OCI-LY7 (cell line): Measurements from ENCODE around the gene KRTAP4-3. TPM values are rescaled to one million over a fixed set of nuclear protein-coding genes. Genes with fewer than 3 reads are reported as not detected.

Source experiments
- BruUV-seq: library from RNA; stranded (reverse); fragments of 400-500 nt; replicated peaks from 2 replicates; lab custom pipeline; 2021; lab: Mats Ljungman, UMichigan
- CTCF ChIA-PET: fragments of 300-600 bp; sonication (Branson Sonifier 250); formaldehyde crosslinking; loops from one replicate; lab custom pipeline; 2022; ENCODE audit warnings: antibody characterized with exemption; ENCODE audit not compliant: unreplicated experiment; lab: Charles Lee
- POLR2A ChIA-PET: fragments of 300-600 bp; sonication (Branson Sonifier 250); formaldehyde crosslinking; loops from one replicate; lab custom pipeline; 2022; ENCODE audit warnings: antibody characterized with exemption; lab: Charles Lee
- DNase-seq: peaks from one replicate; pipeline ENCODE4 v3.0.0-alpha.2; 2015; ENCODE audit warnings: low spot score
- H2AFZ ChIP-seq: fragments of 200-600 bp; sonication (generic), shearing (Covaris generic); 2 replicates; pipeline ENCODE4 v1.6.1; 2014; ENCODE audit warnings: mild to moderate bottlenecking, antibody characterized with exemption, low read length, moderate library complexity
- H3K27ac ChIP-seq: fragments of 200-600 bp; sonication (generic); 2 replicates; pipeline ENCODE4 v1.5.1; 2014; ENCODE audit warnings: mixed run types, low read depth, mild to moderate bottlenecking, moderate library complexity, low read length, inconsistent platforms; ENCODE audit not compliant: poor library complexity, severe bottlenecking
- H3K36me3 ChIP-seq: fragments of 200-600 bp; sonication (generic); 2 replicates; pipeline ENCODE4 v1.6.1; 2014; ENCODE audit warnings: mild to moderate bottlenecking, antibody characterized with exemption, low read length, moderate library complexity, mixed read lengths; ENCODE audit not compliant: insufficient read depth
- H3K4me1 ChIP-seq: fragments of 200-600 bp; sonication (generic); 2 replicates; pipeline ENCODE4 v1.5.1; 2014; ENCODE audit warnings: mild to moderate bottlenecking, low read length; ENCODE audit not compliant: insufficient read depth, poor library complexity, severe bottlenecking
- H3K4me2 ChIP-seq: fragments of 200-600 bp; sonication (generic); 2 replicates; pipeline ENCODE4 v1.6.1; 2014; ENCODE audit warnings: mild to moderate bottlenecking, low read length
- H3K4me3 ChIP-seq: fragments of 200-600 bp; sonication (generic); 2 replicates; pipeline ENCODE4 v1.5.1; 2014; ENCODE audit warnings: mild to moderate bottlenecking, low read depth, low read length; ENCODE audit not compliant: poor library complexity, severe bottlenecking
- H3K79me2 ChIP-seq: fragments of 200-600 bp; sonication (generic); 2 replicates; pipeline ENCODE4 v1.6.1; 2016; ENCODE audit warnings: low read depth, mild to moderate bottlenecking, low read length, moderate library complexity, mixed read lengths; ENCODE audit not compliant: insufficient read depth
- H3K9me2 ChIP-seq: fragments of 200-600 bp; sonication (generic); 2 replicates; pipeline ENCODE4 v1.6.1; 2016; ENCODE audit warnings: mild to moderate bottlenecking, low read length, mixed read lengths; ENCODE audit not compliant: insufficient read depth
- H3K9me3 ChIP-seq: fragments of 200-600 bp; sonication (generic); 2 replicates; pipeline ENCODE4 v1.6.1; 2014; ENCODE audit warnings: mild to moderate bottlenecking, mixed run types, low read length, mixed read lengths
- H4K20me1 ChIP-seq: fragments of 200-600 bp; sonication (generic); 2 replicates; pipeline ENCODE4 v1.6.1; 2014; ENCODE audit warnings: mild to moderate bottlenecking, antibody characterized with exemption, low read length, moderate library complexity, mixed read lengths; ENCODE audit not compliant: insufficient read depth
- CTCF ChIP-seq: fragments of 200-600 bp; sonication (generic); conservative IDR thresholded peaks from 2 replicates; pipeline ENCODE4 v1.5.1; 2014; ENCODE audit warnings: mild to moderate bottlenecking, antibody characterized with exemption, low read length, moderate library complexity, mixed read lengths
- EZH2phosphoT487 ChIP-seq: fragments of 200-600 bp; sonication (generic); IDR thresholded peaks from 2 replicates; pipeline ENCODE4 v1.6.1; 2018; ENCODE audit warnings: low read depth, borderline replicate concordance, mild to moderate bottlenecking, mixed run types, antibody characterized with exemption, low read length, moderate library complexity, mixed read lengths
- intact Hi-C: fragments of 100-400 bp; cut with micrococcal nuclease; formaldehyde crosslinking; loops from one replicate; pipeline ENCODE4 v1.10.0; 2022; ENCODE audit not compliant: unreplicated experiment
- total RNA-seq, 2 experiments: library from RNA; depleted of rRNA in 1 of 2; stranded (reverse); fragments of >200 nt in 1 of 2; shearing (Covaris generic) in 1 of 2; gene quantifications; 2 replicates each; pipeline ENCODE4 v1.2.3, GENCODE V29; 2014 to 2022

Gene KRTAP4-3
- total RNA-seq, 2 experiments from 2014 or later: not detected

GRCh38 chr17:41131979-41132378 is 36.0 kb downstream of the KRTAP4-3 start:
- no peaks in the 10 kb centered on the region for H3K4me1 ChIP-seq

GRCh38 chr17:41127371-41127770 is 40.6 kb downstream of the KRTAP4-3 start:
- H2AFZ ChIP-seq: no peak overlapping the region
- 0 out of 2 replicates have a peak, but pooled peaks cover 1% of the 10 kb centered on the region for H3K9me3 ChIP-seq
- H3K9me2 ChIP-seq: no peaks in the 10 kb centered on the region
- TF ChIP-seq CTCF (no peak), EZH2phosphoT487 (no peak)
- no peaks in the 10 kb centered on the region for H3K79me2 ChIP-seq
- no peaks in the 10 kb centered on the region for H3K4me1 ChIP-seq
- BruUV-seq: no TSS peak
- no peak overlapping the region for H3K27ac ChIP-seq
- no peak for DNase-seq
- ChIA-PET POLR2A (no interaction called here), CTCF (no interaction called here)
- intact Hi-C loops: no loop called here
- H3K4me3 ChIP-seq: no peak overlapping the region
- no peak overlapping the region for H3K4me2 ChIP-seq
- no peaks in the 10 kb centered on the region for H4K20me1 ChIP-seq
- no peaks in the 10 kb centered on the region for H3K36me3 ChIP-seq

More at GRCh38 chr17:41131979-41132378, 36.0 kb downstream of the KRTAP4-3 start:
- no TSS peak for BruUV-seq
- Histone ChIP-seq H4K20me1 (no peaks in the 10 kb centered on the region), H3K79me2 (no peaks in the 10 kb centered on the region), H3K9me3 (no peaks in the 10 kb centered on the region), H2AFZ (no peak overlapping the region), H3K36me3 (no peaks in the 10 kb centered on the region), H3K9me2 (no peaks in the 10 kb centered on the region), H3K4me3 (no peak overlapping the region), H3K4me2 (no peak overlapping the region), H3K27ac (no peak overlapping the region)
- no peak for DNase-seq
- CTCF ChIA-PET: no interaction called here
- intact Hi-C loops: no loop called here
- POLR2A ChIA-PET: no interaction called here
- TF ChIP-seq EZH2phosphoT487: no peak
- TF ChIP-seq CTCF: no peak

- no peak overlapping the region for H2AFZ ChIP-seq
- H3K27ac ChIP-seq: no peak overlapping the region
- H3K9me3 ChIP-seq: 0 out of 2 replicates have a peak, but pooled peaks cover 6% of the 10 kb centered on the region
- no peak for DNase-seq
- H3K36me3 ChIP-seq: no peaks in the 10 kb centered on the region
- intact Hi-C loops: no loop called here
- TF ChIP-seq EZH2phosphoT487 (no peak), CTCF (no peak)
- POLR2A ChIA-PET: no interaction called here
- no peak overlapping the region for H3K4me3 ChIP-seq
- CTCF ChIA-PET: no interaction called here
- no TSS peak for BruUV-seq
- H3K79me2 ChIP-seq: no peaks in the 10 kb centered on the region
- no peaks in the 10 kb centered on the region for H3K9me2 ChIP-seq
- no peak overlapping the region for H3K4me2 ChIP-seq
- H4K20me1 ChIP-seq: no peaks in the 10 kb centered on the region
- H3K4me1 ChIP-seq: no peaks in the 10 kb centered on the region
These were observed 41.6 kb downstream of the KRTAP4-3 start for GRCh38 chr17:41126412-41126811.
